Heart right ventricle (tissue), 16 donors: Measurements from ENCODE around the gene SPCS3. TPM values are rescaled to one million over a fixed set of nuclear protein-coding genes. Genes with fewer than 3 reads are reported as not detected.

Experiments used
- ATAC-seq, 8 donors: fragments of 200-7000 bp; cut with Tn5 transposase; one replicate each; pipeline ENCODE4 v1.9.1; 2020; ENCODE audit warnings: mild to moderate bottlenecking in 8 of 8, moderate library complexity in 8 of 8, moderate number of reproducible peaks in 1 of 8
- DNase-seq, 2 donors: peaks; one replicate each; pipeline ENCODE4 v3.0.0-alpha.2; 2020
- H3K27ac ChIP-seq, 10 donors: fragments of 200-600 bp; sonication (generic) in 2 of 10; one replicate each; pipeline versions ENCODE4 v1.5.0 to v1.8.0; 2020 to 2022; ENCODE audit warnings: mild to moderate bottlenecking in 3 of 10
- H3K27me3 ChIP-seq, 7 donors: fragments of 200-600 bp; one replicate each; pipeline ENCODE4 v1.8.0; 2021 to 2022; ENCODE audit warnings: mild to moderate bottlenecking in 2 of 7
- H3K36me3 ChIP-seq, 9 donors: fragments of 200-600 bp; sonication (generic) in 1 of 9; one replicate each; pipeline versions ENCODE4 v1.5.0 to v1.8.0; 2020 to 2022; ENCODE audit warnings: mild to moderate bottlenecking in 2 of 9
- H3K4me1 ChIP-seq, 9 donors: fragments of 200-600 bp; sonication (generic) in 1 of 9; one replicate each; pipeline versions ENCODE4 v1.5.0 to v1.8.0; 2020 to 2022; ENCODE audit warnings: mild to moderate bottlenecking in 4 of 9
- H3K4me3 ChIP-seq, 10 donors: fragments of 200-600 bp; sonication (generic) in 2 of 10; one replicate each; pipeline versions ENCODE4 v1.5.0 to v1.8.0; 2020 to 2022; ENCODE audit warnings: mild to moderate bottlenecking in 7 of 10, moderate library complexity in 2 of 10
- H3K9me3 ChIP-seq, 11 donors: fragments of 200-600 bp in 10 of 11; sonication (generic) in 2 of 11; one replicate each; pipeline versions ENCODE4 v1.5.0 to v1.8.0; 2013 to 2022; ENCODE audit warnings: mild to moderate bottlenecking in 2 of 11, control low read depth in 1 of 11, moderate library complexity in 1 of 11
- CTCF ChIP-seq, 9 donors: fragments of 200-600 bp; sonication (generic) in 2 of 9; IDR thresholded peaks; one replicate each; pipeline versions ENCODE4 v1.5.0 to v1.8.0; 2021 to 2022; ENCODE audit warnings: antibody characterized with exemption in 9 of 9, mild to moderate bottlenecking in 5 of 9, moderate library complexity in 1 of 9
- WGBS, 2 donors: extraction: QIAGEN DNeasy Blood & Tissue Kit; methylation state at CpG; one replicate each; pipeline ENCODE4 v1.1.7; 2013; ENCODE audit warnings: inconsistent platforms in 1 of 2; 5-methylcytosine and 5-hydroxymethylcytosine counted together
- intact Hi-C, 10 donors: fragments of 100-400 bp; cut with DNase I; formaldehyde crosslinking; loops; one replicate each; pipeline versions ENCODE4 v1.11.1 to v1.14.2; 2022
- polyA plus RNA-seq, 2 donors: library from polyadenylated mRNA; stranded (reverse); fragments of 200-250 nt; gene quantifications; one replicate each; pipeline ENCODE4 v1.2.3, GENCODE V29; 2013
- total RNA-seq, 10 donors: library from RNA; stranded (reverse); fragmentation: NEBNext Ultra II Directional in 3 of 10; extraction: Animal tissue kit (Norgen Biotek cat#: 25700) in 3 of 10; gene quantifications; one replicate each; pipeline versions ENCODE4 v1.2.1 to v1.2.4, GENCODE V29; 2021 to 2023
- donor health status: Arrhythmogenic right ventricular cardiomyopathy.
- donor health status: ischemic (EF 13 %, LVEDD 7.1; RV severe dilation, severe dysfunction).
- donor health status: healthy with polysubstance abuse.
- donor health status: DM: no; HTN: yes; CAD: no.
- donor health status: DM: no; HTN: no; CAD: no.
- donor health status: ischemic (EF 25% LVEDD 6.9; RV normal size, moderate dysfunction).
- donor health status: ischemic (EF 25% LVEDD 5.7; RV mildly dilated, moderate dysfunction).
- donor health status: healthy.
- donor health status: DM: yes; HTN: yes; CAD: no.
- donor health status: Ischemic cardiomyopathy.
- donor health status: ischemic (EF 35%, LVEDD 5.7; RV mildly dilated, moderate dysfunction).
- donor health status: nonischemic (EF 11% LVEDD 7.7; RV severe dilation, severe dysfunction).
- donor health status: DM: yes; HTN: yes; CAD: no.
- donor health status: PGD.
- donor health status: ischemic (EF 29% LVEDD 5.4; RV normal size, mild dysfunction).
- donor health status: nonischemic (EF 23%, LVEDD 6.1; RV moderate dilation, normal function).

The SPCS3 gene
- total and polyA plus RNA-seq, 12 donors, result 21.7 to 122 (median 90.9) TPM

DNA sequence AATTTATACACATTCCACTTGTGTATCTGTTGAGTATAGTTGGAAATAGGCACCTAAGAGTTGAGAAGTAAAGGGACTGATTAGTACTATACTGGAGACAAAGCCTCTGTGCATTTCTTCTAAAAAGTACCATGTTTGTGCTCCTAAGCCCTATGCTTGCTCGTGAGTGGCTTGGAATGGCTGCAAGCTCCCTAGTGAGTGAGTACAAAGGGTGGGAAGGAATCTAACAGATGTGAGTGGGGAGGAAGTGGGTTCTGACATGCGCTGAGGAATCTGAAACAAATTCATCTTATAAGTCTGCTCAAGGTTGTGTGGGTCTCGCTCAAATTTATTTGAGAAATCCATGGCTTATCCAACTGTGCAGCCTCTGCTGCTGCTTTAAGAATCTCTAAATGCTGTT lies 13.3 kb downstream of the SPCS3 start:
- 70 to 74% methylated on average over 3 of the region's 3 CpGs for WGBS, 2 donors
- ATAC-seq (no peak), DNase-seq (no peak)
- Histone ChIP-seq H3K36me3 (peaks cover 0 to 55% (median 3%) of the 10 kb centered on the region in 9 donors), H3K4me3 (no peak overlapping the region), H3K9me3 (no peaks in the 10 kb centered on the region), H3K4me1 (no peaks in the 10 kb centered on the region), H3K27ac (no peak overlapping the region), H3K27me3 (no peaks in the 10 kb centered on the region)
- TF ChIP-seq CTCF (IDR thresholded peaks at IDR 0.05), result no peak
- intact Hi-C loops, result loop anchor here in 1 of 10 donors (10.0 kb wide), 1 partner anchor 298 kb away; no protein-coding TSS in a partner anchor

DNA sequence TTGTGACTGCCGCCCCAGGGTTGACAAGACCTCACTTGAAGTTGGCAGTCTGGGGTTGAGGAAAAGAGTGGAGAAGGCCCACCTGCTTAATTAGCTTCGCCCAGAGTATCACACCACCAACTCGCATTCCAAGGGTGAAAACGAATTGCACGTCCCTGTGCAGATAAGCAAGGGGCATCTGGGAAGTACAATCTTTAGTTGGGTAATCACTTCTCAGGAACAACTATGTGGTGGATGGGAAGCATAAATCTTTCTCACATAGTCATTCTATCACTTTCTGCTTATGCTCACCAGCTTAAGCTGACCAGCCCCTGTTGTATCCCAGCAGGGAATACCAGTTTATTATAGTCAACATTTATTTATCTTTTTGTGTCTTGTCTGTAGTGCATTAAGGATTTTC lies 14.3 kb downstream of the SPCS3 start:
- DNase-seq, result no peak
- Histone ChIP-seq H3K27ac (no peak overlapping the region), H3K9me3 (no peaks in the 10 kb centered on the region), H3K36me3 (peaks cover 0 to 45% (median under 1%) of the 10 kb centered on the region in 9 donors), H3K27me3 (no peaks in the 10 kb centered on the region), H3K4me1 (no peaks in the 10 kb centered on the region), H3K4me3 (no peak overlapping the region)
- 73 to 76% methylated on average over 5 of the region's 5 CpGs for WGBS, 2 donors
- no peak for ATAC-seq
- no peak for TF ChIP-seq CTCF (IDR thresholded peaks at IDR 0.05)
- intact Hi-C loops, result loop anchor here in 1 of 10 donors (10.0 kb wide), 1 partner anchor 299 kb away; no protein-coding TSS in a partner anchor

GRCh38 chr4:176335421-176335820 lies 15.7 kb downstream of the SPCS3 start:
- H3K27ac ChIP-seq, result no peak overlapping the region
- intact Hi-C loops, result loop anchor here in 3 of 10 donors (5.0 to 10.0 kb wide), 3 partner anchors 183 to 388 kb away; no protein-coding TSS in a partner anchor
- TF ChIP-seq CTCF (IDR thresholded peaks at IDR 0.05), result no peak
- no peak overlapping the region for H3K4me3 ChIP-seq
- H3K27me3 ChIP-seq, result no peaks in the 10 kb centered on the region
- peaks cover 0 to 31% (median 0%) of the 10 kb centered on the region in 9 donors for H3K36me3 ChIP-seq
- H3K4me1 ChIP-seq, result peaks cover 0 to 8% (median 3%) of the 10 kb centered on the region in 9 donors
- no peak for DNase-seq
- ATAC-seq, result no peak
- no peaks in the 10 kb centered on the region for H3K9me3 ChIP-seq
- 83 to 90% methylated on average over 1 of the region's 1 CpG for WGBS, 2 donors

DNA sequence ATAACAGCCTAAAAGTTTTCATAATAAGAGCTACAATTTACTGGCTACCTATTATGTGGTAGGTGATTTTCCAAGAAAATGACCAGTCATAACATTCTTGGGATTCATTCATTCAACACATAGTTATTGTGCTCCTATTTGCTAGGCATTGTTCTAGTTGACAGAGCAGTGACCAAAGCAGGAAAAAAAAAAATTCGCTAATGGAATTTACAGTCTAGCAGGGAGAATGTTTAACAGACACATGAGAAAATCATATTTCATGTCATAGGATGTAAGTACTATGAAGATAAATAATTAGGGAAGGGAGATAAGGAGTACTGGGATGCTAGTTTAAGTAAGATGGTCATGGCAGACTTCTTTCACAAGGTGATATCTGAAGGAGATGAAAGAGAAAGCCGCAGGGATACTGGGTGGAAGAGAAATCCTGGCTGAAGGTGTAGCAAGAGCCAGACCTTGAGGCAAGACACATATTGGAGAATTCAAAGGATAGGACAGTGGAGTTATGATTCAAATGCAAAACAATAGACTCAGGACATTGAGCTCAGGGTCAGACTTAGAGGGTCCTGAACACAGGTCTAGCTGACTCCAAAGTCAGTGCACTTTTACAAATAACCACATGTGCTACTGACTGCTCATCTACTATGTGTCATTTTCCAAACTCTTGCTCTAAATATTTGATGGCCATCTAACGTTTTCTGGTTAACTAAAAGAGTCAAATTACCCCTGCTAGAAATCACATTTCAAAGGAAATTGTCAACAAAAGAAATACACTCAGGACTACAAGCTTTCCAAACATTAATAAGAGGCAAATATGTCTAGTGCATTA lies 20.4 kb downstream of the SPCS3 start:
- DNase-seq (no peak), ATAC-seq (peak in 1 of 8 donors; percentile 14)
- peaks cover 0 to 26% (median 14%) of the 10 kb centered on the region in 11 donors for H3K9me3 ChIP-seq
- intact Hi-C loops, result loop anchor here (1.0 to 10.0 kb wide), 12 partner anchors 63 to 393 kb away; no protein-coding TSS in a partner anchor
- no peak overlapping the region for H3K27ac ChIP-seq
- 43 to 48% methylated on average over 3 of the region's 3 CpGs for WGBS, 2 donors
- H3K4me1 ChIP-seq, result peaks cover 0 to 24% (median 8%) of the 10 kb centered on the region in 9 donors
- peak overlapping the region in 3 of 10 donors; percentile 21 to 47 (median 40) for H3K4me3 ChIP-seq
- no peaks in the 10 kb centered on the region for H3K27me3 ChIP-seq
- peaks cover 0 to 9% (median 0%) of the 10 kb centered on the region in 9 donors for H3K36me3 ChIP-seq
- no peak for TF ChIP-seq CTCF (IDR thresholded peaks at IDR 0.05)
